ENCODE results near the gene NECTIN2.

The NECTIN2 gene

DNA sequence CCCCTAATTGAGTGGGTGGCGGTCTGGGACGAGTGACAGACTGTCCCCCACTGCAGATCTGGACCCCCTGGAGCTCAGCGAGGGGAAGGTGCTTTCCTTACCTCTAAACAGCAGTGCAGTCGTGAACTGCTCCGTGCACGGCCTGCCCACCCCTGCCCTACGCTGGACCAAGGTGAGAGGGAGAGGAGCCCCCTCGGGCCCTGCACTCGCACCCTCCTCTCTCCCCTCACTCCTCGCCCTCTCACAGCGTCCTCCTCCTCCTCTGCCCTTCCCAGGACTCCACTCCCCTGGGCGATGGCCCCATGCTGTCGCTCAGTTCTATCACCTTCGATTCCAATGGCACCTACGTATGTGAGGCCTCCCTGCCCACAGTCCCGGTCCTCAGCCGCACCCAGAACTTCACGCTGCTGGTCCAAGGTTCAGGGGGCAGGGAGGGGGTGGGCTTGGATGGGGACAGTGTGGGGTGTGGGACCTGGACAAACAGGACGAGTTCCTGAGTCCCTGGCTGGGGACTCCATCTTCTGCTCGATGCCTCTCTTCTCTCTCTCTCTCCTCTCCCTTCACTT lies 27.5 kb upstream of the NECTIN2 start:
- TF ChIP-seq, protein P1, sequence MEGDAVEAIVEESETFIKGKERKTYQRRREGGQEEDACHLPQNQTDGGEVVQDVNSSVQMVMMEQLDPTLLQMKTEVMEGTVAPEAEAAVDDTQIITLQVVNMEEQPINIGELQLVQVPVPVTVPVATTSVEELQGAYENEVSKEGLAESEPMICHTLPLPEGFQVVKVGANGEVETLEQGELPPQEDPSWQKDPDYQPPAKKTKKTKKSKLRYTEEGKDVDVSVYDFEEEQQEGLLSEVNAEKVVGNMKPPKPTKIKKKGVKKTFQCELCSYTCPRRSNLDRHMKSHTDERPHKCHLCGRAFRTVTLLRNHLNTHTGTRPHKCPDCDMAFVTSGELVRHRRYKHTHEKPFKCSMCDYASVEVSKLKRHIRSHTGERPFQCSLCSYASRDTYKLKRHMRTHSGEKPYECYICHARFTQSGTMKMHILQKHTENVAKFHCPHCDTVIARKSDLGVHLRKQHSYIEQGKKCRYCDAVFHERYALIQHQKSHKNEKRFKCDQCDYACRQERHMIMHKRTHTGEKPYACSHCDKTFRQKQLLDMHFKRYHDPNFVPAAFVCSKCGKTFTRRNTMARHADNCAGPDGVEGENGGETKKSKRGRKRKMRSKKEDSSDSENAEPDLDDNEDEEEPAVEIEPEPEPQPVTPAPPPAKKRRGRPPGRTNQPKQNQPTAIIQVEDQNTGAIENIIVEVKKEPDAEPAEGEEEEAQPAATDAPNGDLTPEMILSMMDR (IDR thresholded peaks at IDR 0.05; ENCODE audit: low read depth, low read length): no peak
- H3K4me3 ChIP-seq (ENCODE audit: low read depth, low read length): no peak overlapping the region

DNA sequence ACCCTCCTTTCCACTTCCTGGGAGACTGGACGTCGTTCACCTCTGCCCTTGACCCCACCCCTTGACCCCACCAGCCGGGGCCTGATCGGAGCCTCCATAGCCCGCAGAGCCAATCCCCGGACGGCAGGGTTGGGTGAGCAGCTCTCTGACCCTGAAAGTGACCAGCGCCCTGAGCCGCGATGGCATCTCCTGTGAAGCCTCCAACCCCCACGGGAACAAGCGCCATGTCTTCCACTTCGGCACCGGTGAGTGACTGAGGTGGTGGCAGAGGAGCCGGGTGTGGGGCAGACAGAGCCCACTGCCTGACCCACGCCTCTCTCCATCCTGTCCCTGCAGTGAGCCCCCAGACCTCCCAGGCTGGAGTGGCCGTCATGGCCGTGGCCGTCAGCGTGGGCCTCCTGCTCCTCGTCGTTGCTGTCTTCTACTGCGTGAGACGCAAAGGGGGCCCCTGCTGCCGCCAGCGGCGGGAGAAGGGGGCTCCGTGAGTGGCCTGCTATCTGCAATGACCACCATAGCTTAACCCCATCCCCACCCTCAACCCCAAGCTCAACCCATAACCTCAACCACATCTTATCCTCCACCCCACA lies 26.8 kb upstream of the NECTIN2 start:
- no peak overlapping the region for H3K4me3 ChIP-seq (ENCODE audit: low read depth, low read length)
- TF ChIP-seq, protein P1 (IDR thresholded peaks at IDR 0.05; ENCODE audit: low read depth, low read length): no peak

DNA sequence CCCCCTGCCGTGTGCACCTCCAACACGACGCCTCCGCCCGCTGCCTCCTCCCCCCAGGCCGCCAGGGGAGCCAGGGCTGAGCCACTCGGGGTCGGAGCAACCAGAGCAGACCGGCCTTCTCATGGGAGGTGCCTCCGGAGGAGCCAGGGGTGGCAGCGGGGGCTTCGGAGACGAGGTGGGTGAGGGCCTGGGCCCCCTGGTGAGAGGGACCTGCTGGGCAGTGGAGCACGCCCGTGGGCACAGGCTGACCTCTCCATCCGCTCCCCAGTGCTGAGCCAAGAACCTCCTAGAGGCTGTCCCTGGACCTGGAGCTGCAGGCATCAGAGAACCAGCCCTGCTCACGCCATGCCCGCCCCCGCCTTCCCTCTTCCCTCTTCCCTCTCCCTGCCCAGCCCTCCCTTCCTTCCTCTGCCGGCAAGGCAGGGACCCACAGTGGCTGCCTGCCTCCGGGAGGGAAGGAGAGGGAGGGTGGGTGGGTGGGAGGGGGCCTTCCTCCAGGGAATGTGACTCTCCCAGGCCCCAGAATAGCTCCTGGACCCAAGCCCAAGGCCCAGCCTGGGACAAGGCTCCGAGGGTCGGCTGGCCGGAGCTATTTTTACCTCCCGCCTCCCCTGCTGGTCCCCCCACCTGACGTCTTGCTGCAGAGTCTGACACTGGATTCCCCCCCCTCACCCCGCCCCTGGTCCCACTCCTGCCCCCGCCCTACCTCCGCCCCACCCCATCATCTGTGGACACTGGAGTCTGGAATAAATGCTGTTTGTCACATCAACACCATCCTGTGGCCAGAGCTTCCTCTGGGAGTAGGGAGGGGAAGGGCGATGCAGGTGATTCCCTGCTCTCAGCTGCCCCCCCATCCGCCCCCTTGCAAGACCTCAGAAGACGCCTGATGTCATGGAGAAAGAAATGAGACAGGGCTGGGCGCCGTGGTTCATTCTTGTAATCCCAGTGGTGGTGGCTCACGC lies 25.2 kb upstream of the NECTIN2 start:
- TF ChIP-seq, protein P1 (IDR thresholded peaks at IDR 0.05; ENCODE audit: low read depth, low read length): no peak
- no peak overlapping the region for H3K4me3 ChIP-seq (ENCODE audit: low read depth, low read length)

DNA sequence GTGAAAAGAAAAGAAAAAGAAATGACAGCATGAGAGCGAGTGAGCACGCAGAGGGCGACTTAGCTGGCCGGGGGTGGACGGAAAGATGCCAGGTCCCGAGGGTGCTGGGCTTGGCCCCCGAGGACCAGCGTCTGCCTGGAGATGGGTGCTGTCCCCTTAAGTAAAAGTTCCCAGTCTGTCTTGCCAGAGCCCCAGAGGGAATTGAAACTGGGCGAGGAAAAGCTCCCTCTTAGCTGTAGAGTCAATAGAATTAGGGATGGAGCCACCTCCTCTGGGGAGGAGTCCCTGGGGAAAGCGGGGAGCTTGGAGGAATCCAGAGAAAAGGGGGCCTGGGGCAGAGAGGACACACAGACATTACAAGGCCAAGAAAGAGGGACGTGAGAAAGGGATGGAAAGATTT lies 23.9 kb upstream of the NECTIN2 start:
- TF ChIP-seq, protein P1 (IDR thresholded peaks at IDR 0.05; ENCODE audit: low read depth, low read length): no peak
- no peak overlapping the region for H3K4me3 ChIP-seq (ENCODE audit: low read depth, low read length)

DNA sequence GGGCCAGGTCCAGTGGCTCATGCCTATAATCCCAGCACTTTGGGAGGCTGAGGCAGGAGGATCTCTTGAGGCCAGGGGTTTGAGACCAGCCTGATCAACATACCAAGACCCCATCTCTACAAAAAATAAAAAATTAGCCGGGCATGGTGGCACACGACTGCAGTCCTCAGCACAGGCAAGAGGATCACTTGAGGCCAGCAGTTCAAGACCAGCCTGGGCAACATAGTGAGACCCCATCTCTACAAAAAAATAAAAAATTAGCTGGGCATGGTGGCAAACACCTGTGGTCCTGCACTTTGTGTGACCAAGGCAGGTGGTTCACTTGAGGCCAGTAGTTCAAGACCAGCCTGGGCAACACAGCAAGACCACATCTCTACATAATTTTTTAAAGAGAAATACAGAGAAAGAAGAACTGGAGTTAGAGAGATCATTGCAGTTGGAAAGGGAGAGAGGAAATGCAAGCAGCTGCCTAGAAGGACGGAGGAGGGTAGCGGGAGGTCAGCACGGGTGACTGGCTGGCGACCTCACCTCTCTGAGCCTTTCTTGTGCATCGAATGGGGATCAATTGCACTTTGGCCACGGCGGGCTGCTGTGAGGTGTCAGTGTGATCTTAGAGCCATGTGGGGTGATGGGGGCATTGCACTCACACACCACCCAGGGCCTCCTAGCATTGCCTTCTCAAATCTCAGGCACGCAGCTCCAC lies 23.3 kb upstream of the NECTIN2 start:
- no peak overlapping the region for H3K4me3 ChIP-seq (ENCODE audit: low read depth, low read length)
- TF ChIP-seq, protein P1 (IDR thresholded peaks at IDR 0.05; ENCODE audit: low read depth, low read length): no peak

DNA sequence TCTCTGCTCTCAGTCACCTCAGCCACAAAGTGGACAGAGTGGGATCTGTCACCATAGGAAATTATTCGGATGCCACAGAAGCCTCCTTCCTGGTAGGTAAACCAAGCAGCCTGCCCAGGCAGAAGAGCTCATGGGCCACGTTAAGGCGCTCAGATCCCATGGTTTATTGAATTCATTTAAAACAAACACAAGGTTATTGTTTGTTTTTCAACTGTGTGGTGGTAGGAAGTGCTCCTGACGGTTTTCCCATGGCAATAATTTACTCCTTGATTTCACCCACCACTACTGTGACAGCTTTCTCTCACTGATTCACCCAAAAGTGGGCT lies 22.8 kb upstream of the NECTIN2 start:
- TF ChIP-seq, protein P1 (IDR thresholded peaks at IDR 0.05; ENCODE audit: low read depth, low read length): no peak
- H3K4me3 ChIP-seq (ENCODE audit: low read depth, low read length): no peak overlapping the region
